D721Med (cell line): ENCODE results near the gene FBXW11.
"Not testable (repeated sequence)": the region's sequence is repeated elsewhere in the genome, so short reads cannot be mapped to it uniquely, and the experiment has no call there.

Source experiments
- DNase-seq: peaks from one replicate; pipeline ENCODE4 v3.0.0; 2011; ENCODE audit warnings: low spot score; ENCODE audit not compliant: insufficient read length
- FAIRE-seq: peaks from 2 replicates; lab custom pipeline; 2011; peaks lifted over from hg19 to GRCh38; lab: Jason Lieb, UNC
- TF ChIP-seq, protein P1 (sequence below): IDR thresholded peaks from 2 replicates; pipeline ENCODE4 v1.5.1; 2012; ENCODE audit warnings: mild to moderate bottlenecking, control low read depth; ENCODE audit not compliant: insufficient read depth; ENCODE audit errors: missing control alignments

Gene FBXW11

DNA sequence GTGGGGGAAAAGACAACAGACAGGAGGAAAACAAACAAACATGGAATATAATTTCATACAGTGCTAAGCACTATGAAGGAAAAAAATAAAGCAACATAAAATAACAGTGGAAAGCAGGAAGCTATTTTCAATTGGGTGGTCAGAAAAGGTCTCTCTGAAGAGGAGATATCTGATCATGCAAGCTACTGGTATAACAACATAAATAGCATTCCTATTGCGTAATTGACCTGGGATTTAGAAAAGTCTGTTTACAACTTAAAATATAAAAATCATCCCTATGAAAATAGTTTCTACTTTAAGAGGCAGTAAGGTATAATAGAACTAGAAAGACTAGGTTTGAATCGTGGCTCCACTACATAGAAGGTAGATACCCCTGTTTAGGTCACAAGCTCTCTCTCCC, 61.4 kb downstream of the FBXW11 start:
- DNase-seq (no peak), FAIRE-seq (no peak)
- TF ChIP-seq, protein P1, sequence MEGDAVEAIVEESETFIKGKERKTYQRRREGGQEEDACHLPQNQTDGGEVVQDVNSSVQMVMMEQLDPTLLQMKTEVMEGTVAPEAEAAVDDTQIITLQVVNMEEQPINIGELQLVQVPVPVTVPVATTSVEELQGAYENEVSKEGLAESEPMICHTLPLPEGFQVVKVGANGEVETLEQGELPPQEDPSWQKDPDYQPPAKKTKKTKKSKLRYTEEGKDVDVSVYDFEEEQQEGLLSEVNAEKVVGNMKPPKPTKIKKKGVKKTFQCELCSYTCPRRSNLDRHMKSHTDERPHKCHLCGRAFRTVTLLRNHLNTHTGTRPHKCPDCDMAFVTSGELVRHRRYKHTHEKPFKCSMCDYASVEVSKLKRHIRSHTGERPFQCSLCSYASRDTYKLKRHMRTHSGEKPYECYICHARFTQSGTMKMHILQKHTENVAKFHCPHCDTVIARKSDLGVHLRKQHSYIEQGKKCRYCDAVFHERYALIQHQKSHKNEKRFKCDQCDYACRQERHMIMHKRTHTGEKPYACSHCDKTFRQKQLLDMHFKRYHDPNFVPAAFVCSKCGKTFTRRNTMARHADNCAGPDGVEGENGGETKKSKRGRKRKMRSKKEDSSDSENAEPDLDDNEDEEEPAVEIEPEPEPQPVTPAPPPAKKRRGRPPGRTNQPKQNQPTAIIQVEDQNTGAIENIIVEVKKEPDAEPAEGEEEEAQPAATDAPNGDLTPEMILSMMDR = no peak

DNA sequence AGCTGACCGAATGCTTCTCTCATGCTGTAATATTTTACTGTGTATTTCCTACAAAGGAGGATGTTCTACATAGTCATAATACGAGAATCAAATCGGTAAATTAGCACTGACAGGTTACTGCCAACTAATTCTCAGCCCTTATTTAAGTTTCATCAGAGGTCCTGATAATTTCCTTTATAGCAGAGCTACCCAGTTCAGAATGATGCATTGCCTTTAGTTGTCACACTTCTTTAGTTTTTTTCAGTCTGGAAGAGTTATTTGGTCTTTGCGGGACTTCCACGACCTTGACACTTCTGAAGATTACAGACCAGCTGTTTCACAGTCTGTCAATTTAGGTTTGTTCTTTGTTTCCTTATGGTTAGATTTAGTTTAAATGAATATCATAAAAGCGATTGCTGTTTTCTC, 64.3 kb downstream of the FBXW11 start:
- DNase-seq, FAIRE-seq: not testable (repeated sequence)

DNA sequence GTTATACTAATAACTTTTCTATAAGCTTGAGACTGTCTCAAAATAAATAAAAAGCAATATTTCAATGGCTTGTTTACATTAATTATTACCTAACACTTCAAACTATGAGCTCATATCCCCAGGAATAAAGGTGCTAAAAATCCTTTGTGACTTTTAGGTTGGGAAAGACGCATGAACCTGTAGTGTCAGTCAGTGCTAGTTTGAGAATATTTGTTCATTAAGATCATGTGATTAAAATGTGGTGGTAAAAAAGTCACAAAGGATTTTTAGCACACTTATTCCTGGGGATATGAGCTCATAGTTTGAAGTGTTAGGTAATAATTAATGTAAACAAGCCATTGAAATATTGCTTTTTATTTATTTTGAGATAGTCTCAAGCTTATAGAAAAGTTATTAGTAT, 64.8 kb downstream of the FBXW11 start:
- not testable (repeated sequence) for DNase-seq
- peak; percentile 41 for FAIRE-seq

DNA sequence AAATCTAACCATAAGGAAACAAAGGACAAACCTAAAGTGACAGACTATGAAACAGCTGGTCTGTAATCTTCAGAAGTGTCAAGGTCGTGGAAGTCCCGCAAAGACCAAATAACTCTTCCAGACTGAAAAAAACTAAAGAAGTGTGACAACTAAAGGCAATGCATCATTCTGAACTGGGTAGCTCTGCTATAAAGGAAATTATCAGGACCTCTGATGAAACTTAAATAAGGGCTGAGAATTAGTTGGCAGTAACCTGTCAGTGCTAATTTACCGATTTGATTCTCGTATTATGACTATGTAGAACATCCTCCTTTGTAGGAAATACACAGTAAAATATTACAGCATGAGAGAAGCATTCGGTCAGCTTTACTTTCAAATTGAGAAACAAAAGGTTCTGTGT, 65.2 kb downstream of the FBXW11 start:
- not testable (repeated sequence) for DNase-seq
- FAIRE-seq = peak; percentile 96

DNA sequence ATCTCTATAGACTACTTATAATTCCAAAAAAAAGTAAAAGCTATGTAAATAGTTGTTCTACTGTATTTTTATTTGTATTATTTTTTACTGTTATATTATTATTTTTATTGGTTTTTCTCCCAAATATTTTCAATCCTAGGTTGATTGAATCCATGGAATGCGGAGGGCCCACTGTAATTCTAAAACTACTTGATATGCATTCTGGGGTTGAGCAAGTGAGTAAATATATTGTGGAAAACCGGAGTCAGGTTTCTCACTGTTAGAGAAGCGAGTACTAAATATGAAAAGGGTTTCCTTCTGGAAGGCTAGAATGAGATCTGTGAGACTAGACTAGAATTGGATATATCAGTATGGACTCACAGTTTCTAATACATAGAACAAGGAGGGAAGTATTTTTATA, 66.5 kb downstream of the FBXW11 start:
- TF ChIP-seq, protein P1 = no peak
- DNase-seq (no peak), FAIRE-seq (no peak)

DNA sequence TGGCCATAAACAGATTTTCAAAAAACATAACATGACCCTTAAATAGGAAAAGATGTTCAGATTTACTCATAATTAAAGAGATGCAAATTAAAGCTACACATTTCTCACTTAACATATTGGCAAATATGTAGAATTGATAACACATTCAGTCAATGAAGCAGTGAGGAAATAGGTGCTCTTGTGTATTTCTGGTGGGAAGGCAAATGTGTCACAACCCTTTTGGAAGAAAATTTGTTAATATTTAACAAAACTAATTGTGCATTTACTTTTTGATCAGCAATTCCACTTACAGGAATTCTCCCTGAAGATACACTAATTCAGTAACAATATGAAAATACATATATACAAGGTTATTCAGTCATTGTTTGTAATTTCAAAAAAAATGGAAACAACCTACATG, 68.1 kb downstream of the FBXW11 start:
- FAIRE-seq (no peak), DNase-seq (no peak)
- TF ChIP-seq, protein P1 = no peak

DNA sequence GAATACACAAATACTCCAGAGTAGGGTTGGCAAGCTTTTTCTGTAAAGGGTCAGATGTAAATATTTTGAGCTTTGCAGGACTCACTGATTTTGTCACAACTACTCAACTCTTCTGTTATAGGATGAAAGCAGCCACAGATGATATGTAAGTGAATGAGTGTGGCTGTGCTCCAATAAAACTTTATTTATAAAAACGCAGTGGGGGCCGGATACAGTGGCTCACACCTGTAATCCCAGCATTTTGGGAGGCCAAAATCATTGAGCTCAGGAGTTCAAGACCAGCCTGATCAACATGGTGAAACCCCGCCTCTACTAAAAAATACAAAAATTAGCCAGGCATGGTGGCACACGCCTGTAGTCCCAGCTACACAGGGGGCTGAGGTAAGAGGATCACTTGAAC, 69.1 kb downstream of the FBXW11 start:
- TF ChIP-seq, protein P1 = no peak
- FAIRE-seq = no peak
- no peak for DNase-seq

DNA sequence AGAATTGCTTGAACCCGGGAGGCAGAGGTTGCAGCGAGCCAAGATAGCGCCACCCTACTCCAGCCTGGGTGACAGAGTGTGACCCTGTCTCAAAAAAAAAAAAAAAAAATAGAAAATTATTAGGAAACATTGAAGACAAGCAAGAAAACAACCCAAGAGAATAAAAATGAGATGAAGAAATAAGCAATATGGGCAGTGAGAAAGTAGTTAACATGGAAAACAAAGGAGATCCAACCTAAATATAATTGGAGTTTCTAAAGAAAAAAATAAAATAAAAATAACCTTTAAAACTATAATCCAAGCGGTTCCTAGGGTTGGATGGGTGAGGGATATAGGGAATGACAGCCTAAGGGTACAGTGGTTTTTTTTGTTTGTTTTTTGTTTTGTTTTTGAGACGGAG, 71.9 kb downstream of the FBXW11 start:
- DNase-seq = no peak
- no peak for FAIRE-seq
- TF ChIP-seq, protein P1 = no peak

DNA sequence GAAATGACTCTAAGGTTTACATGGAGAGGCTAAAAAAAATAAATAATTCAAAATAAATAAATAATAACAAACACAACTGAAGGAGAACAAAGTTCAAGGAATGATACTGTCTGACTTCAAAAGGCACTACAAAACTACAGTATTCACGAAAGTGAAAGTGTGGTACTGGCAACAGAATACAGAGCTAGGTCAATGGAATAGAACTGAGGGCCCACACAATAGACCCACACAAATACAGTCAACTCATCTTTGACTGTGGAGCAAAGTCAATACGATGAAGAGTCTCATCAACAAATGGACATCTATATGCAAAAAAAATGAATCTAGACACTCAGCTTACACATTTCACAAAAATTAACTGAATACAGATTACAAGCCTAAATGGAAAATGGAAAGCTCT, 75.3 kb downstream of the FBXW11 start:
- TF ChIP-seq, protein P1 = no peak
- DNase-seq = no peak
- FAIRE-seq = no peak
